Breast epithelium (tissue), 4 donors: ENCODE data around the gene F8. TPM values are rescaled to one million over a fixed set of nuclear protein-coding genes. Genes with fewer than 3 reads are reported as not detected.
"Not testable (repeated sequence)": the region's sequence is repeated elsewhere in the genome, so short reads cannot be mapped to it uniquely, and the experiment has no call there.

Experiments used
- DNase-seq, 2 donors: peaks; one replicate each; pipeline ENCODE4 v3.0.0-alpha.2; 2019; ENCODE audit warnings: low spot score in 2 of 2
- H3K27ac ChIP-seq, 2 donors: fragments of 200-600 bp; sonication (generic) in 1 of 2; one replicate each; pipeline ENCODE4 v1.5.1; 2016 to 2019; ENCODE audit warnings: mild to moderate bottlenecking in 1 of 2
- H3K27me3 ChIP-seq, 2 donors: fragments of 200-600 bp; sonication (generic) in 1 of 2; one replicate each; pipeline versions ENCODE4 v1.5.1 to v1.6.0; 2017 to 2019; ENCODE audit warnings: control low read depth in 1 of 2, mild to moderate bottlenecking in 1 of 2
- H3K36me3 ChIP-seq: fragments of 200-600 bp; one replicate; pipeline ENCODE4 v1.5.1; 2019
- H3K4me1 ChIP-seq, 2 donors: fragments of 200-600 bp; sonication (generic); one replicate each; pipeline ENCODE4 v1.5.1; 2016 to 2019; ENCODE audit warnings: control low read depth in 1 of 2
- H3K4me3 ChIP-seq, 3 donors: fragments of 200-600 bp; sonication (generic); 1 replicate in 2 of 3; 2 replicates in 1 of 3; pipeline ENCODE4 v1.5.1; 2016 to 2019; ENCODE audit warnings: mild to moderate bottlenecking in 3 of 3, moderate library complexity in 2 of 3
- H3K9me3 ChIP-seq, 2 donors: fragments of 200-600 bp; sonication (generic) in 1 of 2; one replicate each; pipeline ENCODE4 v1.5.1; 2016 to 2019; ENCODE audit warnings: control low read depth in 1 of 2
- CTCF ChIP-seq, 3 donors: fragments of 450-650 bp; IDR thresholded peaks; one replicate each; pipeline ENCODE4 v1.5.1; 2016 to 2017; ENCODE audit warnings: antibody characterized with exemption in 3 of 3, mild to moderate bottlenecking in 3 of 3, moderate library complexity in 3 of 3
- POLR2A ChIP-seq: fragments of 450-650 bp; IDR thresholded peaks from one replicate; pipeline ENCODE4 v1.6.1; 2016; ENCODE audit warnings: antibody characterized with exemption, mild to moderate bottlenecking, moderate library complexity
- POLR2AphosphoS5 ChIP-seq, 3 donors: sonication (generic); formaldehyde crosslinking; IDR thresholded peaks; one replicate each; pipeline ENCODE4 v1.6.1; 2017; ENCODE audit warnings: antibody characterized with exemption in 3 of 3
- intact Hi-C: fragments of 100-400 bp; cut with DNase I; formaldehyde crosslinking; loops from one replicate; pipeline ENCODE4 v1.15.1; 2023; ENCODE audit warnings: low total_unique reads
- total RNA-seq, 3 donors: library from RNA; depleted of rRNA; stranded (reverse); fragments of >200 nt; gene quantifications; one replicate each; pipeline ENCODE4 v1.1.0, GENCODE V29; 2016

Gene F8
- total RNA-seq, 3 donors from 2014 or later, result 14.6 to 30.2 (median 16.1) TPM

GRCh38 chrX:155023907-155024833 lies 1.6 kb upstream of the F8 start:
- no peak for DNase-seq
- intact Hi-C loops, result no loop called here
- H3K36me3 ChIP-seq, result no peaks in the 10 kb centered on the region
- no peaks in the 10 kb centered on the region for H3K4me1 ChIP-seq
- H3K4me3 ChIP-seq, result no peak overlapping the region
- TF ChIP-seq POLR2A (no peak), CTCF (IDR thresholded peaks at IDR 0.05) (no peak), POLR2AphosphoS5 (IDR thresholded peaks at IDR 0.05) (no peak)
- H3K27ac ChIP-seq, result no peak overlapping the region
- no peaks in the 10 kb centered on the region for H3K9me3 ChIP-seq
- no peaks in the 10 kb centered on the region for H3K27me3 ChIP-seq

GRCh38 chrX:155020591-155020990 lies 1.9 kb downstream of the F8 start:
- DNase-seq, result no peak
- no peaks in the 10 kb centered on the region for H3K4me1 ChIP-seq
- no peaks in the 10 kb centered on the region for H3K36me3 ChIP-seq
- intact Hi-C loops, result no loop called here
- TF ChIP-seq POLR2A (no peak), CTCF (IDR thresholded peaks at IDR 0.05) (no peak), POLR2AphosphoS5 (IDR thresholded peaks at IDR 0.05) (no peak)
- H3K27ac ChIP-seq, result no peak overlapping the region
- H3K4me3 ChIP-seq, result no peak overlapping the region
- no peaks in the 10 kb centered on the region for H3K27me3 ChIP-seq
- H3K9me3 ChIP-seq, result no peaks in the 10 kb centered on the region

GRCh38 chrX:155009994-155010472 lies 12.5 kb downstream of the F8 start:
- no peak for TF ChIP-seq CTCF (IDR thresholded peaks at IDR 0.05)
- TF ChIP-seq POLR2AphosphoS5 (IDR thresholded peaks at IDR 0.05), result no peak
- no peak for TF ChIP-seq POLR2A
- no peak for DNase-seq
- Histone ChIP-seq H3K4me3 (no peak overlapping the region), H3K36me3 (no peaks in the 10 kb centered on the region), H3K4me1 (no peaks in the 10 kb centered on the region), H3K27me3 (no peaks in the 10 kb centered on the region), H3K27ac (no peak overlapping the region), H3K9me3 (no peaks in the 10 kb centered on the region)
- intact Hi-C loops, result loop anchor here (2.0 kb wide), 1 partner anchor 13 kb away; no protein-coding TSS in a partner anchor

GRCh38 chrX:155008578-155008977 lies 13.9 kb downstream of the F8 start:
- H3K27me3 ChIP-seq, H3K4me3 ChIP-seq, H3K27ac ChIP-seq, H3K9me3 ChIP-seq, intact Hi-C loops, DNase-seq, H3K36me3 ChIP-seq, H3K4me1 ChIP-seq: not testable (repeated sequence)

GRCh38 chrX:155006913-155007671 lies 15.4 kb downstream of the F8 start:
- DNase-seq, H3K27me3 ChIP-seq, H3K4me1 ChIP-seq, H3K9me3 ChIP-seq, intact Hi-C loops, H3K36me3 ChIP-seq, H3K4me3 ChIP-seq: not testable (repeated sequence)
- peak overlapping the region in 1 of 2 donors; percentile 48 for H3K27ac ChIP-seq

GRCh38 chrX:155006379-155006778 lies 16.1 kb downstream of the F8 start:
- H3K27me3 ChIP-seq, intact Hi-C loops, DNase-seq, H3K36me3 ChIP-seq, H3K4me3 ChIP-seq, H3K4me1 ChIP-seq, H3K27ac ChIP-seq, H3K9me3 ChIP-seq: not testable (repeated sequence)
